Measurements from ENCODE around the gene ANKRD13A.

- no peak for TF ChIP-seq SUZ12 (IDR thresholded peaks at IDR 0.05; ENCODE audit: low read depth, low read length)
- no peak for TF ChIP-seq CENPX (CRISPR knock-in tag; IDR thresholded peaks at IDR 0.05)
- TF ChIP-seq MAZ (IDR thresholded peaks at IDR 0.05; ENCODE audit: borderline replicate concordance, low read depth, low read length): no peak
- no peak for TF ChIP-seq MAZ (CRISPR knock-in tag; IDR thresholded peaks at IDR 0.05; ENCODE audit: low read depth)
- no peak for TF ChIP-seq CENPBD1 (CRISPR knock-in tag; IDR thresholded peaks at IDR 0.05; ENCODE audit: borderline replicate concordance, low read depth)
- no peak for TF ChIP-seq ZNF850 (CRISPR knock-in tag; conservative IDR thresholded peaks at IDR 0.05)
- TF ChIP-seq MLX (CRISPR knock-in tag; IDR thresholded peaks at IDR 0.05): no peak
Measured at GRCh38 chr12:110071504-110071903, 72.3 kb downstream of the ANKRD13A start.

Measured in HepG2 (cell line).